BLaER1 treated with 17β-estradiol and CSF1 and Interleukin-3, amounts not matched to agents 10 nM and 100 nM (cell line): Measurements from ENCODE around the gene ANKRD36C.
"Not testable (repeated sequence)": the region's sequence is repeated elsewhere in the genome, so short reads cannot be mapped to it uniquely, and the experiment has no call there.

Experiments
- H3K27ac ChIP-seq, 11 experiments: shearing (Covaris generic); formaldehyde crosslinking; 2 replicates each; pipeline ENCODE4 v1.8.1; 2022
- H3K27me3 ChIP-seq, 11 experiments: shearing (Covaris generic); formaldehyde crosslinking; 2 replicates each; pipeline ENCODE4 v1.8.1; 2022
- H3K36me3 ChIP-seq, 11 experiments: shearing (Covaris generic); formaldehyde crosslinking; 2 replicates each; pipeline ENCODE4 v1.8.1; 2022
- H3K4me1 ChIP-seq, 10 experiments: shearing (Covaris generic); formaldehyde crosslinking; 2 replicates each; pipeline ENCODE4 v1.8.1; 2022
- H3K4me2 ChIP-seq, 11 experiments: shearing (Covaris generic); formaldehyde crosslinking; 2 replicates each; pipeline ENCODE4 v1.8.1; 2022
- H3K4me3 ChIP-seq, 10 experiments: shearing (Covaris generic); formaldehyde crosslinking; 2 replicates each; pipeline ENCODE4 v1.8.1; 2022
- H3K9ac ChIP-seq, 11 experiments: shearing (Covaris generic); formaldehyde crosslinking; 2 replicates each; pipeline ENCODE4 v1.8.1; 2022
- H3K9me3 ChIP-seq, 11 experiments: shearing (Covaris generic); formaldehyde crosslinking; replicated peaks in 1 of 11; 2 replicates each; pipeline ENCODE4 v1.8.1; 2022
- H4K20me1 ChIP-seq, 11 experiments: shearing (Covaris generic); formaldehyde crosslinking; 2 replicates each; pipeline ENCODE4 v1.8.1; 2022

The ANKRD36C gene

GRCh38 chr2:96019909-96020590, 28.4 kb upstream of the ANKRD36C start:
- Histone ChIP-seq H3K4me2 (peak overlapping the region; percentile 24 to 65 (median 52); a peak in 21 of 22 replicates), H3K9ac (peak overlapping the region in 1 of 11 experiments; percentile 42; a peak in 1 of 22 replicates), H3K4me1 (peaks cover 9 to 24% (median 19%) of the 10 kb centered on the region in 10 experiments; a peak in 19 of 20 replicates), H3K27ac (peak overlapping the region in 2 of 11 experiments; percentile 45 to 54; a peak in 4 of 22 replicates)
- H3K27me3 ChIP-seq, H4K20me1 ChIP-seq, H3K36me3 ChIP-seq, H3K4me3 ChIP-seq, H3K9me3 ChIP-seq: not testable (repeated sequence)

DNA sequence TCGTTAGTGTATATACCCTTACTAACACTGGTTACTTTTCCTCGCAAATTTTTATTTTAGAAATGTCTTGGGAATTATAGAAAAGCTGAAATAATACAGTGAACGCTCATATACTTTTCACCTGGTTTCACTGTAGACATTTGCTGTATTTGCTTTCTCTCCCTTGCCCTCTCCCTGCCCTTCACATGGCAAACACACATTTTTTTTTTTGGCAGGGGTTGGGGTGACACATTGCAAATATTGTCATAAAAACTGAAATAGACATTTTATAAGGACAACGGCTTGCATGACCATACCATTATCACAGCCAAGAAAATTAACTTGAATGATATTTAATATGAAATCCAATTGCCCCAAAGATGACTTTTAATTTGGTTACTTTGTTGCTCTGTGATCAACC, 24.7 kb upstream of the ANKRD36C start:
- not testable (repeated sequence) for H3K27ac ChIP-seq, H3K4me2 ChIP-seq, H3K9ac ChIP-seq, H3K4me3 ChIP-seq, H4K20me1 ChIP-seq, H3K27me3 ChIP-seq, H3K9me3 ChIP-seq, H3K36me3 ChIP-seq
- peaks cover 9 to 24% (median 18%) of the 10 kb centered on the region in 10 experiments; a peak in 19 of 20 replicates for H3K4me1 ChIP-seq

GRCh38 chr2:96012792-96013264, 21.2 kb upstream of the ANKRD36C start:
- H3K4me1 ChIP-seq: peaks cover 4 to 14% (median 8%) of the 10 kb centered on the region in 10 experiments; a peak in 18 of 20 replicates
- H3K9me3 ChIP-seq, H3K9ac ChIP-seq, H3K4me2 ChIP-seq, H3K27ac ChIP-seq, H3K27me3 ChIP-seq, H4K20me1 ChIP-seq, H3K36me3 ChIP-seq, H3K4me3 ChIP-seq: not testable (repeated sequence)

- H3K4me1 ChIP-seq: peaks cover 4 to 14% (median 8%) of the 10 kb centered on the region in 10 experiments; a peak in 18 of 20 replicates
- not testable (repeated sequence) for H3K9ac ChIP-seq, H3K4me3 ChIP-seq, H3K9me3 ChIP-seq, H3K4me2 ChIP-seq, H3K36me3 ChIP-seq, H3K27ac ChIP-seq, H3K27me3 ChIP-seq, H4K20me1 ChIP-seq
Observed at GRCh38 chr2:96012086-96012791, 20.6 kb upstream of the ANKRD36C start.

GRCh38 chr2:96011129-96011455, 19.5 kb upstream of the ANKRD36C start:
- not testable (repeated sequence) for H3K27ac ChIP-seq, H3K9ac ChIP-seq, H4K20me1 ChIP-seq, H3K9me3 ChIP-seq, H3K36me3 ChIP-seq, H3K27me3 ChIP-seq
- Histone ChIP-seq H3K4me1 (peaks cover 4 to 14% (median 8%) of the 10 kb centered on the region in 10 experiments; a peak in 18 of 20 replicates), H3K4me3 (peak overlapping the region in 3 of 10 experiments; percentile 29 to 38 (median 31); a peak in 4 of 20 replicates), H3K4me2 (peak overlapping the region; percentile 40 to 59 (median 46); a peak in 15 of 22 replicates)

- not testable (repeated sequence) for H3K27me3 ChIP-seq, H3K36me3 ChIP-seq, H4K20me1 ChIP-seq, H3K9me3 ChIP-seq
- Histone ChIP-seq H3K9ac (peak overlapping the region; percentile 57 to 77 (median 74)), H3K27ac (peak overlapping the region in 10 of 11 experiments; percentile 24 to 61 (median 45); a peak in 15 of 22 replicates), H3K4me1 (peaks cover 4 to 14% (median 8%) of the 10 kb centered on the region in 10 experiments; a peak in 18 of 20 replicates), H3K4me2 (peak overlapping the region; percentile 70 to 93 (median 81)), H3K4me3 (peak overlapping the region; percentile 52 to 69 (median 61))
Observed at GRCh38 chr2:96010320-96011128, 18.9 kb upstream of the ANKRD36C start.

DNA sequence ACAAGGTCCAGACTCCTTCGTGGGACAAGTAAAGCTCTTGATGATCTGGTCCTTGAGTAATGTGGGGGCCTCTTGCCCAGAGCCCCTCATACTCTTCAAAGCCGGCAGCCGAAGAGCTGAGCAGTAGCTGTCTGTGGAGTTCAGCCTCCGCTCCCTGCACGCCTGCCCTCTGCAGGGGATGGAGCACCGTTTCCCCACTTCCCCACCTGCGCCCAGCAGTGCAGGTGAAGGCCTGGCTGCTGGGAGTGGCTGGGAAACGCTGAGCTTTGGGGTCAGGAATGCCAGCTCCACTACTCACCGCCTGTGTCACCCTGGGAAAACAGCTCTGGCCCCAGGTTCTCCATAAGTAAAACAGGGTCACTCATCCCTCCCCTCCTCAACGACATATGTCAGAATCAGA, 18.2 kb upstream of the ANKRD36C start:
- H3K36me3 ChIP-seq, H4K20me1 ChIP-seq, H3K27me3 ChIP-seq, H3K9me3 ChIP-seq: not testable (repeated sequence)
- H3K4me2 ChIP-seq: peak overlapping the region; percentile 70 to 93 (median 81)
- peak overlapping the region in 10 of 11 experiments; percentile 24 to 61 (median 45); a peak in 12 of 22 replicates for H3K27ac ChIP-seq
- peak overlapping the region; percentile 52 to 69 (median 61) for H3K4me3 ChIP-seq
- H3K4me1 ChIP-seq: peaks cover 4 to 14% (median 8%) of the 10 kb centered on the region in 10 experiments; a peak in 18 of 20 replicates
- peak overlapping the region; percentile 57 to 77 (median 74) for H3K9ac ChIP-seq

DNA sequence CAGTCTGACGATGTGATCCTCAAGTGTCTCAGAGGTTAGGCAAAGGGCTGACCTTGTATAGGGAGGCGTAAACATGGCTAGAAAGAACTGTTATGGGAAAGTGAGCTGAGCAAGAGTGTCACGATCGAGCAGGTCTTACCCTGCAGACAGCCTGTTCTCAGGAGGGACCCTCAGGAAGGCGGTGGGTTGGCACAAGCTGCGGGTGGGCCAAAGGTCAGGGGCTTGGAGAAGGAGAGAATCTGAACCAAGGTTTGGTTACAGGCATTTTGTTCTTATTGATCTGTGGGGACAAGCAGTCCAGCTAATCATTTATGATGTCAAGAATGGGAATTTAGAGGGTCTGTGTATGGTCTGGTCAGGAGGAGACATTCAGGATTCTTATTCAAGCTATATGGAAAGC, 16.4 kb upstream of the ANKRD36C start:
- not testable (repeated sequence) for H4K20me1 ChIP-seq, H3K9ac ChIP-seq, H3K36me3 ChIP-seq, H3K4me3 ChIP-seq, H3K4me2 ChIP-seq, H3K27ac ChIP-seq, H3K27me3 ChIP-seq, H3K9me3 ChIP-seq
- H3K4me1 ChIP-seq: peaks cover 4 to 14% (median 8%) of the 10 kb centered on the region in 10 experiments; a peak in 18 of 20 replicates

DNA sequence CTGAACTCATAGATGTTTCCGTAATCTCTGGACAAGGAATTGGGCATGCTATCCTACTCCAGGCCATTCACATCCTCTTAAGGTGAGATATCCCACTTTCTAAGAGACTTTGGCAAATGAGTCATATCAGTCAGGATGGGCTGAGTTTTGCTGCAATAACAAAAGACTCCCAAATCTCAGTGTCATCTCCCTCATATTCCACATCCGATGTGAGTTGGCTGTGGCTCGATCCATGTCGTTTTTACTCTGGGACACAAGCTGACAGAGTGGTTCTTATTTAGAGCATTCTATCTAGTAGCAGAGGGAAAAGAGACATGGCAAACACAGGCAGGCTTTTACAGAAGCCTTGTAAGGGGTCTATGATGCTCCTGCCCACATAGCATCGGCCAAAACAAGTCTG, 14.6 kb upstream of the ANKRD36C start:
- not testable (repeated sequence) for H3K36me3 ChIP-seq, H3K27me3 ChIP-seq, H4K20me1 ChIP-seq, H3K4me2 ChIP-seq, H3K9me3 ChIP-seq, H3K27ac ChIP-seq, H3K9ac ChIP-seq, H3K4me3 ChIP-seq
- peaks cover 4 to 13% (median 8%) of the 10 kb centered on the region in 10 experiments; a peak in 18 of 20 replicates for H3K4me1 ChIP-seq

DNA sequence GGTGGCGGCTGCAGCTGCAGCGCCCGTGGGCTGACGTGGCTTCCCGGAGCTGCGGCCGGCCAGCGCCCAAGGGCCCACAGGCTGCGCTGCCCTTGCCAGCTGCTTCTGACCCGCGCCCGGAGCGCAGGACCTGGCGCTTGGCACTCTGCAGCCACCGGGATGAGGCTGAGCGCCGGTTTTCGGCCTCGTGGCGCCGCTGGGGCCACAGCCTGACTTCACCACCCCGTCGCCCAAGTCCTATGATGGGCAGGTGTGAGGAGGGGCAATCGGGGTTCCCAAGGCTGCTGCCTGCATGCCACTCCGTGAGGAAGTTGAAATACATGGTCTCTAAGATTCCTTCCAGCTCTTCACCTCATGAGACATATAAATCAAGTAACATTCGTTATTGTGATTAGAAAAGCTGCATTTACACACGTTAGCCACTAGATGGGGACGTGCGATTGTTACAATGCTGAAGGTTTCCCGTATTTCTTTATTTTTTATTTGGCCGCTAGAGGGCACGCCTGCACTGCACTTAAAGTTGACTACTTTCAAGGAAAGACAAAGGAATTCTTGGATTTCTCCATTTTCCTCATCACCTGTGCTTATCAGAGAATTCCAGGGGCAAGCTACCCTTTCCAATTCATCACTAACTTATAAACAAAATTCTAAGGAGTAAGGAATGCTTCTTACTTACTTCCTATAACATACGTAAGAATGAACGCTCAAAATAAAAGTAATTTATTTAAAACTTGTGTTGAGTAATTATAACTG, 1.1 kb upstream of the ANKRD36C start:
- Histone ChIP-seq H3K4me2 (peak overlapping the region; percentile 79 to 97 (median 93)), H3K27ac (peak overlapping the region; percentile 62 to 81 (median 76); a peak in 21 of 22 replicates), H3K9ac (peak overlapping the region; percentile 76 to 85 (median 83)), H3K4me3 (peak overlapping the region; percentile 59 to 76 (median 71))
- H3K27me3 ChIP-seq, H3K4me1 ChIP-seq, H3K9me3 ChIP-seq, H4K20me1 ChIP-seq, H3K36me3 ChIP-seq: not testable (repeated sequence)

DNA sequence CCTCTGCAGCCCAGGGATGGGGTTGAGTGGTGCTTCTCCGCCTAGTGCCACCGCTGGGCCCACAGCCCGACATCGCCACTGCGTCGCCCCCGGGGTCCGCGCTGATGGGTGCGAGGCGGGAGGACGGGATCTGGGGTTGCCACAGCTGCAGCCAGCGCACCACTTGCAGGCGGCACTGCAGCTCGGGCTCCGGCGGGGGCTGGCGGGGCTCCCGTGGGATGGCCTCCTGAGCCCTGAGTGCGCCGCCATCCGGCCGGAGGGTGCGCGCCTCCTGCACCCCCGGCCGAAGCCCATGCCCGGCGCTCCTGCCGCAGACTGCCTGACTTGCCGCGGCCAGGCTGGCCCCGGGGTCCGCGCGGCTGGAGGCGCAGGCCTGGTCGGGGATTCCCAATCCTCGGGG, 478 bp upstream of the ANKRD36C start:
- H3K4me2 ChIP-seq: peak overlapping the region; percentile 79 to 97 (median 93); a peak in 21 of 22 replicates
- peak overlapping the region; percentile 76 to 85 (median 83) for H3K9ac ChIP-seq
- not testable (repeated sequence) for H3K27me3 ChIP-seq, H3K9me3 ChIP-seq, H4K20me1 ChIP-seq, H3K4me1 ChIP-seq, H3K36me3 ChIP-seq
- peak overlapping the region; percentile 62 to 81 (median 76); a peak in 20 of 22 replicates for H3K27ac ChIP-seq
- peak overlapping the region; percentile 59 to 76 (median 71) for H3K4me3 ChIP-seq

- peak overlapping the region in 9 of 10 experiments; percentile 41 to 66 (median 54); a peak in 19 of 20 replicates for H3K4me3 ChIP-seq
Observed at GRCh38 chr2:95990884-95991283, 740 bp downstream of the ANKRD36C start.

More at GRCh38 chr2:95990884-95991283, 740 bp downstream of the ANKRD36C start:
- Histone ChIP-seq H3K4me2 (peak overlapping the region in 10 of 11 experiments; percentile 44 to 64 (median 52); a peak in 19 of 22 replicates), H3K9ac (peak overlapping the region in 6 of 11 experiments; percentile 38 to 66 (median 62); a peak in 11 of 22 replicates)
- not testable (repeated sequence) for H3K27ac ChIP-seq, H3K36me3 ChIP-seq, H4K20me1 ChIP-seq, H3K4me1 ChIP-seq, H3K9me3 ChIP-seq, H3K27me3 ChIP-seq
